HG03097 (cell line): ENCODE measurements around the gene RBM5.

ENCODE experiments used
- ATAC-seq: cut with Tn5 transposase; IDR thresholded peaks from one replicate; pipeline ENCODE4 v1.9.1; 2021; ENCODE audit not compliant: unreplicated experiment, low FRiP score

The RBM5 gene

GRCh38 chr3:50120364-50121071, 31.8 kb downstream of the RBM5 start:
- ATAC-seq = no peak

GRCh38 chr3:50121072-50122032, 32.6 kb downstream of the RBM5 start:
- ATAC-seq = no peak

- ATAC-seq = no peak
These were observed 33.4 kb downstream of the RBM5 start for GRCh38 chr3:50122071-50122470.

GRCh38 chr3:50122661-50123391, 34.1 kb downstream of the RBM5 start:
- ATAC-seq = no peak

GRCh38 chr3:50123394-50124051, 34.8 kb downstream of the RBM5 start:
- ATAC-seq = no peak

- ATAC-seq = no peak
These were observed 35.5 kb downstream of the RBM5 start for GRCh38 chr3:50124052-50124799.

GRCh38 chr3:50124800-50125178, 36.1 kb downstream of the RBM5 start:
- ATAC-seq = no peak

GRCh38 chr3:50125541-50126286, 37.0 kb downstream of the RBM5 start:
- no peak for ATAC-seq

GRCh38 chr3:50126287-50127211, 37.8 kb downstream of the RBM5 start:
- no peak for ATAC-seq

GRCh38 chr3:50127251-50127691, 38.6 kb downstream of the RBM5 start:
- ATAC-seq = no peak

GRCh38 chr3:50128001-50128400, 39.3 kb downstream of the RBM5 start:
- no peak for ATAC-seq

- ATAC-seq = no peak
These were observed 41.7 kb downstream of the RBM5 start for GRCh38 chr3:50130436-50130835.

- no peak for ATAC-seq
These were observed 43.9 kb downstream of the RBM5 start for GRCh38 chr3:50132421-50133282.

GRCh38 chr3:50133283-50133615, 44.5 kb downstream of the RBM5 start:
- ATAC-seq = no peak

GRCh38 chr3:50134367-50134766, 45.6 kb downstream of the RBM5 start:
- no peak for ATAC-seq

GRCh38 chr3:50135964-50136363, 47.2 kb downstream of the RBM5 start:
- no peak for ATAC-seq

GRCh38 chr3:50136714-50137405, 48.1 kb downstream of the RBM5 start:
- no peak for ATAC-seq
